Measurements from ENCODE around the gene CCDC13. TPM values are rescaled to one million over a fixed set of nuclear protein-coding genes. Genes with fewer than 3 reads are reported as not detected.

Gene CCDC13
- total and polyA plus RNA-seq, 10 of the 15 experiments (the other 5 are each of a cell fraction or from before 2014, with no cell fraction given): 0.13 to 0.81 (median 0.30) TPM; not detected in 4

GRCh38 chr3:42752441-42752840, 20.6 kb downstream of the CCDC13 start:
- DNase-seq (ENCODE audit: low read depth, low spot score) (no peak), FAIRE-seq (no peak), ATAC-seq (no peak)
- POLR2A ChIA-PET: interaction anchor here (1.4 kb wide), 1 partner anchor 8 kb away, joined by 3 read pairs; no protein-coding TSS in a partner anchor
- in situ Hi-C loops (cut with MboI): no loop called here
- Histone ChIP-seq H2AFZ (ENCODE audit: control insufficient read depth, low read depth, low read length) (no peak overlapping the region), H3K4me3 (no peak overlapping the region), H3K79me2 (ENCODE audit: control insufficient read depth, insufficient read depth, low read length) (no peaks in the 10 kb centered on the region), H3K9me3 (replicated peaks; ENCODE audit: control insufficient read depth, insufficient read depth, low read length) (no peaks in the 10 kb centered on the region), H3K36me3 (ENCODE audit: control insufficient read depth in 2 of 2, insufficient read depth in 2 of 2, low read length in 1 of 2) (no peaks in the 10 kb centered on the region), H3K9ac (ENCODE audit: control insufficient read depth, insufficient read depth, low read length) (no peak overlapping the region), H3K4me1 (ENCODE audit: control insufficient read depth, insufficient read depth, low read length) (no peaks in the 10 kb centered on the region), H4K20me1 (ENCODE audit: control insufficient read depth, insufficient read depth) (no peaks in the 10 kb centered on the region), H3K4me2 (ENCODE audit: control insufficient read depth, insufficient read depth) (no peak overlapping the region), H3K27me3 (replicated peaks in 1 of 2; ENCODE audit: control insufficient read depth in 2 of 2, insufficient read depth in 2 of 2, low read length in 1 of 2) (no peaks in the 10 kb centered on the region), H3K27ac (ENCODE audit: control insufficient read depth, insufficient read depth) (no peak overlapping the region)
- RAD21 ChIA-PET (ENCODE audit: unreplicated experiment): no interaction called here
- BruUV-seq (replicated peaks): no TSS peak
- WGBS (ENCODE audit: insufficient coverage, insufficient replicate concordance, low lambda C conversion rate, missing lambda C conversion rate): 79% methylated on average over 9 of the region's 9 CpGs
- SMC1A ChIA-PET (ENCODE audit: uncharacterized antibody, unreplicated experiment): interaction anchor here (0.7 kb wide), 1 partner anchor 252 kb away, joined by 3 read pairs; no protein-coding TSS in a partner anchor
- CTCF ChIA-PET: interaction anchor here (1.3 to 4.0 kb wide), 2 partner anchors 7 to 18 kb away, joined by 4 to 25 read pairs; no protein-coding TSS in a partner anchor
- no peak for TF ChIP-seq TARDBP (IDR thresholded peaks at IDR 0.05; ENCODE audit: borderline replicate concordance)
- no peak for TF ChIP-seq HSF1 (IDR thresholded peaks at IDR 0.05; ENCODE audit: low read depth, low read length)
- no peak for TF ChIP-seq KDM1A (IDR thresholded peaks at IDR 0.05; ENCODE audit: borderline replicate concordance)
- TF ChIP-seq POLR2A (IDR thresholded peaks at IDR 0.05; ENCODE audit: low read depth, low read length): no peak
- no peak for TF ChIP-seq CTCF (IDR thresholded peaks at IDR 0.05 in 2 of 3, conservative IDR thresholded peaks at IDR 0.05 in 1 of 3; ENCODE audit: control insufficient read depth in 2 of 3, extremely low read depth in 1 of 3, insufficient read depth in 1 of 3, low read depth in 3 of 3, low read length in 3 of 3)
- TF ChIP-seq ZNF207 (IDR thresholded peaks at IDR 0.05; ENCODE audit: borderline replicate concordance): no peak
- no peak for TF ChIP-seq PAX5 (IDR thresholded peaks at IDR 0.05; ENCODE audit: borderline replicate concordance, low read depth, low read length)
- no peak for TF ChIP-seq SIN3A (IDR thresholded peaks at IDR 0.05; ENCODE audit: low read depth, low read length)
- no peak for TF ChIP-seq SUZ12 (IDR thresholded peaks at IDR 0.05; ENCODE audit: unreplicated experiment)
- intact Hi-C loops (cut with micrococcal nuclease; ENCODE audit: unreplicated experiment): no loop called here

All from GM12878 (cell line).